ENCODE measurements around the gene BRIP1.

BRIP1 gene

GRCh38 chr17:61656721-61657217 lies 206.6 kb downstream of the BRIP1 start:
- no peak for DNase-seq

GRCh38 chr17:61650749-61651148 lies 212.6 kb downstream of the BRIP1 start:
- DNase-seq: no peak

GRCh38 chr17:61648587-61648986 lies 214.7 kb downstream of the BRIP1 start:
- DNase-seq: no peak

DNA sequence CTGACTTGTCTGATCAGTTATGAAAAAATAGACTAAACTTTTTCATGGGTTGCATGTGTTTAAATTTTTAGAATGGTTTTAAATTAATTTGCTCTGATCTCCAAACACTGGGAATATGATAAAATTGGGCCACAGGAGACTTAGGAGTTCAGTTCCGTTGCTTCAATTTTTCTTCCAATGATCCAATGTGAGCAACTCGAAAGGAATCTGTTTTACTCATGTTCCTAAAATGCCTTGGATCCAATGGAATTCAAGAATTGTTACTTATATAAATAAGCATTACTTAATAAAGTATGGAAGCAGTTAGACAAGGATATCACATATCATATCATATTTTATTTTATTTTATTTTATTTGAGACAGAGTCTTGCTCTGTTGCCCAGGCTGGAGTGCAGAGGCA lies 216.3 kb downstream of the BRIP1 start:
- DNase-seq: no peak

- DNase-seq: no peak
Observed at GRCh38 chr17:61646482-61646881, 216.8 kb downstream of the BRIP1 start.

GRCh38 chr17:61645920-61646319 lies 217.4 kb downstream of the BRIP1 start:
- DNase-seq: no peak

DNA sequence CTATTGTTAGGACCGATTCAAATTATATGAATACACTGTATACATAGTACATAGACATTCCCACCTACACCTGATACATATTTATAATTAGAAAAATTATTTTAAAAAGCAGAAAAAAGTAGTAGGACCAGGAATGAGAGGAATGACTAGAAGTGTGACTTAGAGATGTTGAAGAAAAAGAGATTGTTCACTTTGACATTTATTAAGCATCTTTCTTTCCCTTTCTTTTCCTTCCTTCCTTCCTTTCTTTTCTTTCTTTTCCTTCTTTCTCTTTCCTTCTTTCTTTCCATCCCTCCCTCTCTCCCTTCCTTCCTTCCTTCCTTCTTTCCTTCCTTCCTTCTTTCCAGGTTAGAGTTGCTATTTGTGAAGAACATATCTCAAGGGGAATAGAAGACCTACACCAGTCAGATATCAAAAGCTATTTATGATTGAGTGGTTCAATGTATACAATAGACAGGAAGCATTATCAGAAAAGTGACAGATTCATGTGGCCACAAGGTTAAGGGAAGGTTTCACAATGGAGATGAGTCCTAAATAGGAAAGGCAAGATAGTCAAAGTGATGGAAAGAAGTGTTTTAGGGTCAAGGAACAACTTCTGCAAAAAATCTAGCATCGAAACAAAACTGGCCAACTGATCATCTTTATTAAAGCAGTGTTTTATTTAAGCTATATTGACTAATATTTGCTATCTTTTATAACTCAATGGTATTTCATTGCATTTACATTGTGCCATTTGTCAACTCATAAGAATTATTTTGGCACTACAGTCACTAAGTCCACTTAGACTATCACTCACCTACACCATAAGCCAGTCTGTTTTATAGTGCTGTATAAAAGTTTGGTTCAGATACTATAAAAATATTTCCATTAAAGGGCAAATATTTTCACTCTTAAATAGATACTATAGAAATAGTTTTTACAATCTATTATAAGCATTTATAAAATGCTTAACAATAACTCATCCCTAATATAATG lies 218.2 kb downstream of the BRIP1 start:
- no peak for DNase-seq

GRCh38 chr17:61642768-61643167 lies 220.6 kb downstream of the BRIP1 start:
- DNase-seq: no peak

DNA sequence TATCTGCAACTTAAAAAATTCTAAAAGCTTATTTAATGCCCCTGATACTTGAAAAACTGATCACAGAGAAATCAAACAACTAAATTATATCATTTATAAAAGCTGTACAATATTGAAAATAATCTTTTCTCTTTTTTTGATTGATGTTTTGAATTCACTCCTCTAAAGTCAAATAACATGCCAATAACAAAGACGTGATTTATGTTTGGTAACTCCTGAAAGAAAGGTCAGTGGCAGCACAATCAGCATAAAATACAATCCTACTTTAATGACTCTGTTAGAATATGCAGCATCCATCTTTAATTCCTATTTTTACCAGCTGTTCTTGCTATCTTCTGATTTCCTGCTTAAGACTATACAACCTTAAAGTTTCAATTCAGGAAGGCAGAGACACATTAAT lies 221.6 kb downstream of the BRIP1 start:
- no peak for DNase-seq

GRCh38 chr17:61641084-61641483 lies 222.2 kb downstream of the BRIP1 start:
- DNase-seq: no peak

GRCh38 chr17:61639818-61640217 lies 223.5 kb downstream of the BRIP1 start:
- DNase-seq: no peak

DNA sequence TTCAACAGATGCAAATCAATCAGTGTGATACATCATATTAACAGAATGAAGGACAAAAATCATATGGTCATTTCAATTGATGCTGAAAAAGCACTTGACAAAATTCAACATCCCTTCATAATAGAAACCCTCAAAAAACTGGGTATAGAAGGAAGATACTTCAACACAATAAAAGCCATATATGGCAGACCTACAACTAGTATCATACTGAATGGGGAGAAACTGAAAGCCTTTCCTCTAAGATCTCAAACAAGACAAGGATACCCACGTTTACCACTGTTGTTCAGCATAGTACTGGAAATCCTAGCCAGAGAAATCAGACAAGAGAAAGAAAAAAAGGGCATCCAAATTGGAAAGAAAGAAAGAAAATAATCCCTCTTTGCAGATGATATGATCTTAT lies 225.2 kb downstream of the BRIP1 start:
- no peak for DNase-seq

GRCh38 chr17:61635913-61636432 lies 227.4 kb downstream of the BRIP1 start:
- peak; percentile 40 for DNase-seq

DNA sequence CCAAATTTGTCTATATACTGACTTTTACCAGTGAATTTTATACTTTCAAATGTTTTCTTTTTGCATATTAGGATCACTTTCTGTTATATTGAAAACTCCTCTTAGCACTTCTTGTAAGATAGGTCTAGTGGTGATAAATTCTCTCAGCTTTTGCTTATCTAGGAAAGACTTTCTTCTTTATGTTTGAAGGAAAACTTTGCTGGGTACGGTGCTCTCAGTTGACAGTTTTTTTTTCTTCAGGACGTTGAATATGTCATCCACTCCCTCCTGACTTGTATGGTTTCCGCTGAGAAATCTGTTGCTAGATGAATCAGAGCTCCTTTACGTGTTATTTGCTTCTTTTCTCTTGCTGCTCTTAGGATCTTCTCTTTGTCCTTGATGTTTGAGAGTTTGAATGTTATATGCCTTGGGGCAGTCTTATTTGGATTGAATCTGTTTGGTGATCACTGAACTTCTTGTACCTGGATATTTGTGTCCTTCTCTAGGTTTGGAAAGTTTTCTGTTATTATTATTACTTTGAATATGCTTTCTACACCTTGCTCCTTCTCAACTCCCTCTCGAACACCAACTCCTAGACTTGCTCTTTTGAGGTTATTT lies 228.3 kb downstream of the BRIP1 start:
- DNase-seq: no peak

- no peak for DNase-seq
Observed at GRCh38 chr17:61634011-61634539, 229.3 kb downstream of the BRIP1 start.

DNA sequence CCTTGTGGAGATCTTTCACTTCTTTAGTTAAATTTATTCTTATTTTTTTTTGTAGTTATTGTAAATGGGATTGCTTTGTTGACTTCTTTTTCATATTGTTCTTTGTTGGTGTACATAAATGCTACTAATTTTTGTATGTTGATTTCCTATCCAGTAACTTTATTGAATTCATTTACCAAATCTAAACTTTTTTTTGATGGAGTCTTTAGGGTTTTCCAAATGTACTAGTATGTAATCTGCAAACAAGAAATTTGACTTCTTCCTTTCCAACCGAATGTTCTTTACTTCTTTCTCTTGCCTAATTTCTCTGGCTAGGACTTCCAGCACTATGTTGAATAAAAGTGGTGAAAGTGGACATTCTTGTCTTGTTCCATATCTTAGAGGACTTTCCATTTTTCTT lies 230.5 kb downstream of the BRIP1 start:
- no peak for DNase-seq

DNA sequence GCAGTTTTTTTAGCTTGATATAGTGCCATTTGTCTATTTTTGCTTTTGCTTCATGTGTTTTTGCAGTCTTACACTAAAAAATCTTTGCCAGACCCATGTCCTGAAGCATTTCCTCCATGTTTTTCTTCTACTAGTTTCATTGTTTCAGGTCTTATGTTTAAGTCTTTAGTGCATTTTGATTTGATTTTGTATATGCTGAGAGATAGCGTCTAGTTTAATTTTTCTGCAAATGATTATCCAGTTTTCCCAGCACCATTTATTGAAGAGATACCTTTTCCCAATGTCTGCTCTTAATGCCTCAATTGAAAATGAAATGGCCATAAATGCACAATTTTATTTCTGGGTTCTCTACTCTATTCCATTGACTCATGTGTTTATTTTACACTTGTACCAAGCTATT lies 231.5 kb downstream of the BRIP1 start:
- DNase-seq: no peak
